ENCODE measurements around the gene AFF3.

DNA sequence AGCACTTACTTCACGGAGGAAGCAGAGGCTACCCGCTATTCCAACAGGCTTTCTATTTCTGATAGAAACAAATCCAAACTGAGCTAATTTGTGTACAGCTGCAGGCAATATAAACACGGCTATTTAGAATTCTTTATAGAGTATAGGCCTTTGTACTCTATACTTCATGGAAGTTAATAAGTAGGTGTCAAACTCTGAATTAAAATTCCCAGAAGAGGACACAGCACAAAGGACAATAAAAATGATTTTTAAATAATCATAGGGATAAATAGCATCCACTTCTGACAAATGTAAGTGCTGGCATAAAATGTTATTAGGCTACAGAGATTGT lies 261.5 kb downstream of the AFF3 start:
- TF ChIP-seq CTCF (conservative IDR thresholded peaks at IDR 0.05 in 1 of 2, IDR thresholded peaks at IDR 0.05 in 1 of 2; ENCODE audit: low read depth in 1 of 2, low read length in 2 of 2): no peak
- TF ChIP-seq EZH2 (IDR thresholded peaks at IDR 0.05; ENCODE audit: low read length, missing control alignments): no peak

All from fibroblast of lung (primary cell).